HTR-8/SVneo (cell line): ENCODE results near the gene BCL6.
A peak's percentile ranks its signal among the peaks of the same experiment; 100 is the strongest.
"Not testable (repeated sequence)": the region's sequence is repeated elsewhere in the genome, so short reads cannot be mapped to it uniquely, and the experiment has no call there.

ENCODE experiments used
- DNase-seq: peaks from one replicate; pipeline ENCODE4 v3.0.0; 2011; ENCODE audit warnings: low spot score, mixed read lengths; ENCODE audit not compliant: insufficient read length
- FAIRE-seq: peaks from 2 replicates; lab custom pipeline; 2011; peaks lifted over from hg19 to GRCh38; lab: Jason Lieb, UNC

BCL6 gene

DNA sequence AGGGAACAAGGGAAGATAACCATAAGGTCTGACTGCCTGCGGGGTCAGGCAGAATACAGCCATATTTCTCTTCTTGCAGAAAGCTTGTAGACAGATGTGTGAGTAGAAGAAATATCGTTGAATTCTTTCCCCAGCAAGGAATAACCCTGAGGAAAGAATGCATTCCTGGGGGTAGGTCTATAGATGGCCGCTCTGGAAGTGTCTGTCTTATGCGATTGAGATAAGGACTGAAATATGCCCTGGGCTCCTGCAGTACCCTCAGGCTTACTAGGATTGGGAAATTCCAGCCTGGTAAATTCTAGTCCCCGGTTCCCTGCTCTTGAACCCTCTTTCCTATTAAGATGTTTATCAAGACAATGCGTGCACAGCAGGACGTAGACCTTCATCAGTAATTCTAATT is 59.3 kb downstream of the BCL6 start:
- FAIRE-seq (no peak), DNase-seq (no peak)

DNA sequence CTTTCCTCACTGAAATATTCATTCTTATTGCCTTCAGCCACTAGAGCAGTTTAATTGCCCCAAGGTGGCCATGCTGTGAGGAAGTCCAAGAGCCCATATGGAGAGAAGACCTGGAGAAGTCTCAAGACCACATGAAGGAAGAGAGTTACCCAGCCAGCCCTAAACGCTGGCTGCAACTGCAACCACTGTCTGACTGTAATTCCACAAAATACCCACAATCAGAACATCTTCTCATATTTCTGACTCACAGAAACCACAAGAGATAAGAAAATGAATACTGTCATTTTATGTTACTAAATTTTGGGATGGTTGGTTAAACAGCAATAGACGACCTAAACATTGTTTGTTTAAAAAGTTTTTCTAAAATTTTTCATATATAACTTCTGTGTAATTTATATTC is 60.4 kb downstream of the BCL6 start:
- FAIRE-seq: no peak
- DNase-seq: no peak

DNA sequence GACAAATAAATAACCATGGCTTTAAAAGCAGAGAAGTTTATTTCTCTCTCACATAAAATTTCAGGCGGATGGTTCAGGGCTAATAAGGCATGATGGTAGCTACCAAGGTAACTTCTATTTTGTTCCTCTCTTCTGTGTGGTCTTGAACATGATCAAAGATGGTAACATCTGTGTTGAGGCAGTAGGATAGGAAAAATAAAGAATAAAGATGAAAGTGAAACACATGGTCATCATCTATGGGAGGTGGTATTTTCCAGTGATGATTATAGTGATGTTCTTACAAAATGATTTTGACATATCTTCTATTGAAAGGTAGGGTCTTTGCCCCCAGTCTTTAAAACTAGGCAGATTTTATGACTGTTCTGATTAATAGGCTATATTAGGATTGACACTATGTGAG is 60.8 kb downstream of the BCL6 start:
- no peak for DNase-seq
- FAIRE-seq: no peak

DNA sequence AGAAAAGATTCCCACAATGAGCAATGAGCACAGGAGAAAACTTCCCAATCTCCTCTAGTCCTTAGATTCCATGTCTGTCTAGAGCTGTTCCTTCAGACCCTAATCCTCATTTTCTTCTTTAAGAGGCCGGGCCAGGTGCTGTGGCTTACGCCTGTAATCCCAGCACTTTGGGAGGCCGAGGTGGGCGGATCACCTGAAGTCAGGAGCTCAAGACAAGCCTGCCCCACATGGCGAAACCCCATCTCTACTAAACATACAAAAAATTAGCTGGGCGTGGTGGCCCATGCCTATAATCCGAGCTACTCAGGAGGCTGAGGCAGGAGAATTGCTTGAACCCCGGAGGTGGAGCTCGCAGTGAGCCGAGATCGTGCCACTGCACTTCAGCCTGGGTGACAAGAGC is 63.5 kb downstream of the BCL6 start:
- not testable (repeated sequence) for FAIRE-seq, DNase-seq

DNA sequence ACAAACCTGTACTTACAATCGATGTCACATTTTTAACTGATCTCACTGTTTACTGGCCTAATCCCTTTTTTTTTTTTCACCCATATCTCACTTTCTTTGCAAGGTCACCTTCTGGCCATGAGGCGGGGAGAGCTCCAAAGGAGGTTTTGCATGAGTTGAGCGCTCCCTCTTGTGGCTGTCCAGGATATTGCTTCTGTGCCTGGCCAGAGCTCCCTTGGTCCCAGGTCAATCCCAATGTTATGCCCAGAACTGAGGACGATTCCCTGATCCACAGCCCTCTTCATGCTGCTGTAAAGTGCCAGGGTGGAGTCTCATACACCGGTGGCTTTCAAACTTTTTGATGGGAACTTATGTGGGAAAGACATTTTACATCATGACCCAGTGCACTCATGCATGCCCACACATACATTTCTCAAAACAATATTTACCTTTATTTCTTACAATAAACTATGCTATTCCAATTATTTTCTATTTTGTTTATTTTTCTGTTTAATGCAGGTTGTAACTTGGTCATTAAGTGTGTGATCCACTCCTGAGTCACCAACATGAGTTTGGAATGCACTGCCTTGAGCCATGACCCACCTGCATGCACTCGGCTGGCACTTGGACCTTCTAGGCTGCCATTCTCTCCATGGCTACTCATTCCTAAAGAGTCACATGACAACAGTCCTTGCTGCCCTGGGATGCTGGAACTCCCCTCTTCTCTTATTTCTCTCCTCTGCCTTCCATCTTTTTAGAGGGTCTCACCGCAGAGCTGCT is 65.5 kb downstream of the BCL6 start:
- no peak for FAIRE-seq

DNA sequence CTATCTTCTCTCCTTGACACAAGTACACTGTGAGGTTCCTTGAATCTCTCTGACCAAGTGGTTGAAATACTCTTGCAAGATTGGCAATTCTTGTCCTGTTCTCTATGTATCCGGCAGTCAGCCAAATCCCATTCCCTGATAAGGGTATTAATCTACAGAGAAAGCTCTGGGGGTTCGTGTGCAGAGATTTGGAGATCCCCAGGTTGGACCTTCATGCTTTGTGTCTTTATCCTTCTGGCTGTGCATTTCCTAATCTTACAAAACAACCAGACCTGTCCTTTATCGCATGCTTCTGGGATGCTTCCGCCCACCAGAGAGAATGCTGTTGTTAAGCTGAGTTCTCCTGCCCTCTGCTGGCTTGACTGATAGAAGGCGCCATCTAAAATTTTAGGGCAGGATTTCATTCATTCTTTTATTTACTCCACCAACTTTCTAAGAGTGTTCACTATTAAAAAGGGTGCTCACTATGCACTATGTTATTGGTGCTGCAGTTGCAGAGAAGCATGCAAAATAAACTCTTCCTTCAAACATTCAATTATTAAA is 66.5 kb downstream of the BCL6 start:
- DNase-seq: peak; percentile 37
- peak; percentile 20 for FAIRE-seq

More for the DNA sequence above, 65.5 kb downstream of the BCL6 start:
- peak; percentile 64 for DNase-seq

DNA sequence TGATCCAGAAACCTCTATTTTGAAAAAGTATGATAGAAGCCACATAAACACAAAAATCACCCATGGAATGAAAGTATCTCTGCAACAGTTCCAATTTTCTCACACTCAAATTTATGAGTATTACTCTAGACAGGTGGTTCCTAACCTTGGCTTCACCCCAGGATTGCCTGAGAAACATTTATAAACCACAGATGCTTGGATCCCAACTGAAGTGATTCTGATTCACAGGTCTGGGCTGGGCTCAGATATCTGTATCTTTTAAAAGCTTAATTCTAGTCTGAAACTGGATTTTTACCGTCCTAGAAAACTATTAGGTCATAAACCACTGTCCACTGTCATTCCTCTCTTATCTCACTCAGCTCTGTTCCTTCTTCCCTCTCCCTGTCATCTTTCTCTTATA is 67.7 kb downstream of the BCL6 start:
- FAIRE-seq: no peak
- no peak for DNase-seq

DNA sequence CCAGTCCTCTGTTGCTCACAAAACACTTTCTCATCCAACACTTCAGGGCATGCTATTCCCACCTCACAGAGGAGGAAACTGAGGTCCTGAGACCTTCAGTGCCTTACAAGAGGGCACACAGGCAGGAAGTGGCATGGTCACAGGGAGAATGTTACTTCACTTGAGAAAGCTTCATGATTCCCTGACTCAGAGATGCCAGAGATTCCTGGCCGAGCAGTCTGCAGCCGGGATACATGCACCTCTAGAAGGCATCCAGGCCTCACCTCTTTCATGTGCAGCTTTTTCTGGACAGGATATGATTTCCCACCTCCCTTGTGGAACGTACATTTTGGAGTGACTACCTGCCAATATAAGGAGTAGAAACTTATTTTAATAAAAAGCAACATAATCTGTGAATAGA is 72.3 kb downstream of the BCL6 start:
- FAIRE-seq (no peak), DNase-seq (no peak)
